Measurements from ENCODE around the gene BSND.
"Not testable (repeated sequence)": the region's sequence is repeated elsewhere in the genome, so short reads cannot be mapped to it uniquely, and the experiment has no call there.

Gene BSND

DNA sequence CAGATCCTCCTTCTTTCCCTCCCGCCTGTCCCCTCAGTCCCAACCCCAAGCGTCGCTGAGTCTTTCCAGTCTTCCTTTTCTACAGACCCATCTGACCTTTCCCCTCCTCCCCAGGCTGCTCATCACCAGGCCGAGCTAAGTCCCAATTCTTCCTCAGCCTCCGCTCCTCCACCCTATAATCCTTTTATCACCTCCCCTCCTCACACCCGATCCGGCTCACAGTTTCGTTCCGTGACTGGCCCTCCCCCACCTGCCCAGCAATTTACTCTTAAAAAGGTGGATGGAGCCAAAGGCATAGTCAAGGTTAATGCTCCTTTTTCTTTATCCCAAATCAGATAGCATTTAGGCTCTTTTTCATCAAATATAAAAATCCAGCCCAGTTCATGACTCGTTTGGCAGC is 25.4 kb downstream of the BSND start:
- not testable (repeated sequence) for DNase-seq

DNA sequence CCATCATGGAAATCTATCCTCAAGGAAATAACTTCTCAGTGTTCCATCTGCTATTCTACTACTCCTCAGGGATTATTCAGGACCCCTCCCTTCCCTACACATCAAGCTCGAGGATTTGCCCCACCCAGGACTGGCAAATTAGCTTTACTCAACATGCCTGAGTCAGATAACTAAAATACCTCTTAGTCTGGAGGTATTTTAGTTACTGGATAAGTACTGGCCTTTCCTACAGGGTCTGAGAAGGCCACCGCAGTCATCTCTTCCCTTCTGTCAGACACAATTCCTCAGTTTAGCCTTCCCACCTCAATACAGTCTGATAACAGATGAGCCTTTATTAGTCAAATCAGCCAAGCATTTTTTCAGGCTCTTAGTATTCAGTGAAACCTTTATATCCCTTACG is 27.9 kb downstream of the BSND start:
- not testable (repeated sequence) for DNase-seq

DNA sequence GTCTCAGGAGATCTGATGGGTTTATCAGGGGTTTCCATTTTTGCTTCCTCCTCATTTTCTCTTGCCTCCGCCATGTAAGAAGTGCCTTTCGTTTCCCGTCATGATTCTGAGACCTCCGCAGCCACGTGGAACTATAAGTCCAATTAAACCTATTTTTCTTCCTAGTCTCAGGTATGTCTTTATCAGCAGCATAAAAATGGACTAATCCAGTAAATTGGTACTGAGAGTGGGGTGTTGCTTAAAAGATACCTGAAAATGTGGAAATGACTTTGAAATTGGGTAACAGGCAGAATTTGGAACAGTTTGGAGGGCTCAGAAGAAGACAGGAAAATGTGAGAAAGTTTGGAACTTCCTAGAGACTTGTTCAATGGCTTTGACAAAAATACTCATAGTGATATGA is 32.4 kb downstream of the BSND start:
- not testable (repeated sequence) for DNase-seq

DNA sequence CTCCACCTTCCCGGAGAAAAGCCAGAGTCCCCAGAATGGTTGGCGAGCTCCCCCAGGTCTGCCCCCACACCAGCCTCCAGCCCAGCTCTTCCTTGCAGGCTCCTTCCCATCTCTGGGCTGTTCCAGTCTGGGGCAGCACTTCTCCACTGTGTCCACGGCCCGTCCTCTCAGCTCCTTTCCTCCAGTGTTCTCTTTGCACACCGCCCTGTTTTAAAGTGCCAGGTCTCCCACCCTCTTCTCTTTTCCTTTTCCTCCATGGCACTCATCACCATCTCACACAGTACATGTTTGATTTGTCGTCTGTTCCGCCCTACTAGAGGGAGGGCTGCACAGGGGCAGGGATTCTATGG is 34.5 kb downstream of the BSND start:
- no peak for DNase-seq

DNA sequence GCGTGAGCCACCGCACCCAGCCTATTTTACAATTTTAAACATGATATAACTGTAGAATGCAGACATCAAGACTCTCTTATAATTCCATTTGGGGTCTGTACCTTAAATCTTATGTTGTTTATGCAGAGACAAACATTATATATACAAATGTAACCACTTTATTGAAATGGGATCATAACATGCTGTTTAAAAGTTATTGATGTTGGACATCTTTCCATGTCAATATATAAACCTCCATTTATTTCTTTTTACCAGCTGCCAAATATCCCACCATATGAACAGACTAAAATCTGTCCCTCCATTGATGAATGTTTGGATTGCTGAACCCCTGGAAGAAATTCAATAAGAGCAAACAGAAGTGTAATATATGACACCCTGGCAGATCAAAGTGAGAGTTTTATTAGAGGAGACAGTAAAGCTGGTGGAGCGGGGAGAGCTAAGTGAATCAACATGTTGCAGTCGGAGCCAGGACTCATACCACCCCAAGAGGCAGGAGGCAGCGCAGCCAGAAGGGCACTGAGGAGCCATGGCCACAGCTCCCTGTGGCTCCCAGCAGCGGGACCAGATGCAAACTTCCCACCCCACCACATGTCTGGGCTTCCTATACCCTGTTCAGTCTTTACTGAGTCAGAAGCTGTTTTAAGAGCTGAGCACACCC is 35.9 kb downstream of the BSND start:
- no peak for DNase-seq

DNA sequence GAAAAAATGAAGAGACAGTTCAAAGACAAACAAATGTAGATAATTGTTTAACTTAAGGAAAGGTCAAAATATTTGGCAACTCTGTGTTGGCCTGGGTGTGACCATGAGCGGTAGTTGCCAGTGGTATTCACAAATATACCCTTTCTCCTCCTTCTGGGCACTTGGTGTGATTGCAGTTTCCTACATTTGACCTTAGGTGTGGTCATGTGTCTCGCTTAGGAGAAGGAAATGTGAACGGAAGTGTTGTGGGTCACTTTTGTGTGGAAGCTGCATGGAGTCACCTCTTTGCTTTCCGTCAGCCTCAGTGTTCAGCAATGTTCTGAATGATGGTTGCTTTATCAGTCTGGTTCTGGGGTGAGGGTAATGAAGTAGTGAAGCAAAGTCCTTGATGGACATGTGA is 37.2 kb downstream of the BSND start:
- DNase-seq: no peak

DNA sequence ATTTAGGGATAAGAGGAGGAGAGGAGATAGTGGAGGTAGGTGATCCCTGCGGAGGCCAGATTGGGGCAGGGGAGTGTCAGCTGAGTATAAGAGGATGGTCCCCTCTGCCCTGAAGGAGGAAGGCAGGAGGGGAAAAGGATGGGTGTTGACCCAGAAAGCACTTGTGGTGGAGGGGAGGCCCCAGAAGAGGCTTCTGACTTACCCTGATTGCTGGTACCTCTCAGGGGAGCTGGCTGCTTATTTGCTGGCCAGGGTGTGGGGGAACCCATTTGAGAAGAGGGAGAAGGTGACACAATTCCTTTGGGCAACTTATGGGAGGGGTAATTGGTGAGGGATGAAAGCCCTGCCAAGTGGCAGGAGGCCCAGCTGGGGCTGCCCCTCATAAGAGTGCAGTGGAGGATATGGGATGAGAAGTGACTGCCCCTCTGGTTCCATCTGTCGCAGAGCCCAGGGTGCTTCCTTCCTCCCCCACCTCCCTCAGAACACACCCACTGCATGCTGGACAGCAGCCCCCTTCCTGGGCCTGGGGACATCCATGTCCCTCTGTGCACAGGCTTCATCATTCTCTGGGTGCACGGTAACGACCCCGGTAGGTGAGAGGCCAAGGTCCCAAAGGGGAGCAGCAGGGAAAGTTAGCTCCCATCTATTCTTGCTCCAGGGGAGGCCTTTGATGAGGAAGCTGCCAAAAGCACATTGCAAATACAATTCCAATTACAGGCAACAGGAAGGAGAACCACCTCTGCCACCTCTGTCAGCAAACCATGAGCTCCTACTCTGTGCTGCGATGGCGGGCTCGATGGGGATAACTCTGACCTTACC is 39.2 kb downstream of the BSND start:
- DNase-seq: no peak

DNA sequence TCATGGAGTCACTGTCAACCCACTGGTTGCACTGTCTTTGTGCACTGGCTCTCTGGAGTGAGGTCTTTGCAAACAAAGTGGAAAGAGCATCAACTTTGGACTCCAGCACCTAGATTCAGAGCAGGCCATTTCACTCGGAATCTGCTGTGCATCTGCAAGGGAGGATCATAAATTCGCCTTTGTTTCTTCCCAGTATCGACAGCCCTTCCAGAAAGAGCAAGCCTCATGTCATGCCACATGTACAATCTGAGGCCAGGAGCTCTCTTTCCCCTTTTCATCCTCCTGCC is 39.8 kb downstream of the BSND start:
- no peak for DNase-seq

DNA sequence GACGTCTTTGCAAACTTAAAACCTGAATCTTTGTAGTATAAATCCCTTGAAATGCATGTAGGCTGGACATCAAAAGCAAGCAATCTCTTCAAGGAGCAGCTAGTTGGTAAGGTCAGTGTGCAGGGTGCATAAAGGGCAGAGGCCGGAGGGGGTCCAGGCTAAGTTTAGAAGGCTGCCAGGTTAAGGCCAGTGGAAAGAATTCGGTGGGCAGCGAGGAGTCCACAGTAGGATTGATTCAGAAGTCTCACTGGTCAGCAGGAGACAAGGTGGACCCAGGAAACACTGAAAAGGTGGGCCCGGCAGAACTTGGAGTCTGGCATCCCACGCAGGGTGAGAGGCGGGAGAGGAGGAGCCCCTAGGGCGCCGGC is 40.2 kb downstream of the BSND start:
- DNase-seq: no peak

DNA sequence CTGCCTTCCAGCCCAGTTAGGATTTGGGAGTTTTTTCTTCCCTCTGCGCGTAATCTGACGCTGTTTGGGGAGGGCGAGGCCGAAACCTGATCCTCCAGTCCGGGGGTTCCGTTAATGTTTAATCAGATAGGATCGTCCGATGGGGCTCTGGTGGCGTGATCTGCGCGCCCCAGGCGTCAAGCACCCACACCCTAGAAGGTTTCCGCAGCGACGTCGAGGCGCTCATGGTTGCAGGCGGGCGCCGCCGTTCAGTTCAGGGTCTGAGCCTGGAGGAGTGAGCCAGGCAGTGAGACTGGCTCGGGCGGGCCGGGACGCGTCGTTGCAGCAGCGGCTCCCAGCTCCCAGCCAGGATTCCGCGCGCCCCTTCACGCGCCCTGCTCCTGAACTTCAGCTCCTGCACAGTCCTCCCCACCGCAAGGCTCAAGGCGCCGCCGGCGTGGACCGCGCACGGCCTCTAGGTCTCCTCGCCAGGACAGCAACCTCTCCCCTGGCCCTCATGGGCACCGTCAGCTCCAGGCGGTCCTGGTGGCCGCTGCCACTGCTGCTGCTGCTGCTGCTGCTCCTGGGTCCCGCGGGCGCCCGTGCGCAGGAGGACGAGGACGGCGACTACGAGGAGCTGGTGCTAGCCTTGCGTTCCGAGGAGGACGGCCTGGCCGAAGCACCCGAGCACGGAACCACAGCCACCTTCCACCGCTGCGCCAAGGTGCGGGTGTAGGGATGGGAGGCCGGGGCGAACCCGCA is 40.8 kb downstream of the BSND start, which contains the start of gene PCSK9:
PCSK9 (plus strand) TSS at position 207 of the 741 bp plus-strand sequence; CDS start at position 497, 290 bp downstream.
- DNase-seq: peak; percentile 42

DNA sequence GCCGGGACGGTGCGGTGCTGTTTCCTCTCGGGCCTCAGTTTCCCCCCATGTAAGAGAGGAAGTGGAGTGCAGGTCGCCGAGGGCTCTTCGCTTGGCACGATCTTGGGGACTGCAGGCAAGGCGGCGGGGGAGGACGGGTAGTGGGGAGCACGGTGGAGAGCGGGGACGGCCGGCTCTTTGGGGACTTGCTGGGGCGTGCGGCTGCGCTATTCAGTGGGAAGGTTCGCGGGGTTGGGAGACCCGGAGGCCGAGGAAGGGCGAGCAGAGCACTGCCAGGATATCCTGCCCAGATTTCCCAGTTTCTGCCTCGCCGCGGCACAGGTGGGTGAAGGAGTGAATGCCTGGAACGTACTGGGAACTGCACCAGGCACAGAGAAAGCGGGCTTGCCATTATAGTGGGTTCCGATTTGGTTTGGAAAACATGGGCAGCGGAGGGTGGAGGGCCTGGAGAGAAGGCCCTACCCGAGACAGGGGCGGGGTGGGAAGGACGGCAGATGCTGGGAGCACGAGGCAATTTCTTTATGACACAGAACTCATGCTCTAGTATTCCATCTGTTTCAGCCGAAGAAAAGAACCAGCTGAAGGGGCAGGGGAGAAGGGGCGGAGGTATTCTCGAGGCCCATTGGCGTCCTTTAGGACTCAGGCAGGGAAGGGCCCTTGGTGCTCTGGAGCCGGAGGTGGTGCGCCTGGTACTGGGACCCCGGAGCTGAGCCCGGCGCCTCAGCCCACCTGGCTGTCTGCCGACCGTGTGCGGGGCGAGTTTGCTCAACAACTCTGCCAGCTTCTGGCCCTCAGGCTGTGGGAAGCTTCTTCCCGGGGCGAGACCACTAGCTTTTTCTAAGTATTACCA is 41.6 kb downstream of the BSND start:
- DNase-seq: no peak

DNA sequence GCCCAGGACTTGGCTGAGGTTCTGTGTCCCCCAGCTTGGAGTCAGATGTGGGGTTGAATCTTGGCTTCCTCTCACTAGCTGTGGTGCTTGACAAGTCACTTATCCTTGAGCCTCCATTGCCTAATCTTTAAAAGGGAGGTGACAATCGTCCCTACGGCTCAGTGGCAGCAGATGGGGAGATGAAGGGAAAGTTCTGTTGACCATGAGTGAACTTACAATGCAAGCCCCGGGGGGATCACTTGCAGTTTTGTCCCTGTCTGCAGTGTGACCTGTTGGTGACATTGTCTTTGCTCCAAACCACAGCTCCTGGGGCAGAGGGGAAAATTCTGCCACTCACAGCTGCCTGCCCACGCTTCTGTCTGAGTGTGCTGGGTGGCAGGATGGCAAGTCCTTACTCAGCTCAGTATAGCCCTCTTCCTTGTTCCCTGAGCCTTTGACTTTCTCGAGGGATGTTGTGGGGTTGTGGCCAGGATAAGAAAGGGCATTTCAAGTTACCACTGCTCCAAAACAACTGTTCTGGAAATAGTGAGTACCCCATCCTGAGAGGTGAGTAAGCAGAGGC is 42.3 kb downstream of the BSND start:
- DNase-seq: no peak

DNA sequence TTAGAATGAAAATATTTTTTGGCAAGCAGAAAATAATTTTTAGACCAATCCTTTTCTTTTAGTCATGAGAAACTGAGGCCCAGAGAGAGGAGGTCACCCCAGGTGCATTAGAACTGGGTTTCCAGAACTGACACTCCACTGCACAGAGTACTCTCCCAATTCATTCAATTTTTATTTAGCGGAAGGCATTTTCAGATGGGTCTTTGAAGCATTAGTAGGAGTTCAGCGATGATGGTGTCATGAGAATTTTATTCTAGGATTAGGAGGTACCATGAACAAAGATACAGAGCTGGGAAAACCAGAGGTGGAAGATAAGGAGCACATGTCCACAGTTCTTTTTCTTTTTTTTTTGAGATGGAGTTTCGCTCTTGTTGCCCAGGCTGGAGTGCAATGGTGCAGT is 42.9 kb downstream of the BSND start:
- DNase-seq: no peak

DNA sequence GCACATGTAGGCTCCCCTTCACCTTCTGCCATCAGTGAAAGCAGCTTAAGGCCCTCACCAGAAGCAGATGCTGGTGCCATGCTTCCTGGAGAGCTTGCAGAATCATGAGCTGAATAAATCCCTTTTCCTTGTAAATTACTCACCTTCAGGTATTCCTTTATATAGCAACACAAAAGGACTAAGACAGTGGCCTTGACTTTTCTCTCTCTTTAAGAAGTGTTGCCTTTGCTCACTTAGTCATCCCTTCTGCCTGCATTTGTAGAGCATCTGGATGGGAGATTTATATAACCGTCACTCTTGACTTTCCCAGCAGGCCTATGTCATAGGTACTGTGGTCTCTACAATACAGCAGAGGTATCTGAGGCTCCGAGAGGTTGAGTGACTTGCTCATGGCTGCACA is 44.3 kb downstream of the BSND start:
- no peak for DNase-seq

DNA sequence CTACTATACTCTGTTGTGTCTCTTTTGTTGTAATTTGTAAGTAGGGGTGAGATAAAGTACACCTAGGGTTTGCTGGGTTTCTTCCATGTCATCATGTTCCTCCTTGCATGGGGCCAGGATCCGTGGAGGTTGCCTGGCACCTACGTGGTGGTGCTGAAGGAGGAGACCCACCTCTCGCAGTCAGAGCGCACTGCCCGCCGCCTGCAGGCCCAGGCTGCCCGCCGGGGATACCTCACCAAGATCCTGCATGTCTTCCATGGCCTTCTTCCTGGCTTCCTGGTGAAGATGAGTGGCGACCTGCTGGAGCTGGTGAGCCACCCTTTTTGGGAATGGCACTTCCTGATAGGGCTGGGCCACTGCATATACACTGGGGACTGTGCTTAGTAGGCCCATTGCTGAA is 45.0 kb downstream of the BSND start:
- no peak for DNase-seq

DNA sequence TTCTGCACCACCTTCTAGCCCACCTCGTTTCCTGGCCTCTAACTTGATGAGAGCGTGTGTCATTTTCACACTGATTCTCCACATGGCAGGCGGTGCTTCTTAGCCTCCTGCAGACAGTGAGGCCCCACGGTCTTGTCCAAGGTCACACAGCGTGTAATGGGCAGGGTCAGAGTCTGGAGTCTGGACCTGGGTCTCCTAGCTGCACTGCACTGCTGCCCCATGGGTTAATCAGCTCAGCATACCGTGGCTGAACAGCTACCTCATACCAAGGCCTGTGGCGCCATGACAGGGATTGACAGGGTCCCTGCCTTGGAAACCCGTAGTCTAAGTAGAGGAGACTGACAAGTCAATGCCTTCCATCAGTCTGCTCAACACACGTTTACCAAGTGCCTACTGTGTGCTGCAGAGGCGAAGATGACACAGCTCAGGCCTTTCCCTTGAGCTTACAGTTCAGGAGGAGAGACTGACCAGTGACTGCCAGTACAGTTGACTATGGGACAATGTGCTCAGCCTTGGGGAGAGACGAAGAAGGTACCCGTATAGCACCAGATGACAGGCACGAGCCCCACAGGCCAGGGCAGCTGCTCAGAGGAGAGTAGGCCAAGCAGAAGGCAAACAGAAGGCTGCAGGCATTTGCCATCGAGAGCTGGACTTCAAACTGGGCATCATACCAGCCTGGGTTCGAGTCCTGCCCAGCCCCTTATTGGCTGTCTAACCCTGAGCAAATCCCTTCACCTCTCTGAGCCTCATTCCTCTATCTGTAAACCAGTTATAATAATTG is 46.1 kb downstream of the BSND start:
- no peak for DNase-seq

DNA sequence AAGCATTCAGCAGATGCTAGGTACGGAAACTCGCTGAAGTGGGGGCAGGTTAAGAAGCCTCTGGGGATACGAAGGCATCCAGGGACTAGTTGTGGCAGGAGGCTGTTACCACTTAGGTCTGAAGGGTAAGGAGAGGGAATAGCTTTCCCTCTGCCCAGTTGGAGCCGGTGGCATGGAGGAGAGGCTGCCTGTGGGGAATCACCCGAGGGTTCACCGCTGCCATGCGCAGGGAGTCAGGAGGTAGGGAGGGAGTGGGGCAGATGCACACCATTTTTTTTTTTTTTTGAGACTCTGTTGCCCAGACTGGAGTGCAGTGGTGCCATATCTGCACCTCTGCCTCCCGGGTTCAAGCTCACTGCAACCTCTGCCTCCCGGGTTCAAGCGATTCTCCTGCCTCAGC is 46.7 kb downstream of the BSND start:
- DNase-seq: no peak

DNA sequence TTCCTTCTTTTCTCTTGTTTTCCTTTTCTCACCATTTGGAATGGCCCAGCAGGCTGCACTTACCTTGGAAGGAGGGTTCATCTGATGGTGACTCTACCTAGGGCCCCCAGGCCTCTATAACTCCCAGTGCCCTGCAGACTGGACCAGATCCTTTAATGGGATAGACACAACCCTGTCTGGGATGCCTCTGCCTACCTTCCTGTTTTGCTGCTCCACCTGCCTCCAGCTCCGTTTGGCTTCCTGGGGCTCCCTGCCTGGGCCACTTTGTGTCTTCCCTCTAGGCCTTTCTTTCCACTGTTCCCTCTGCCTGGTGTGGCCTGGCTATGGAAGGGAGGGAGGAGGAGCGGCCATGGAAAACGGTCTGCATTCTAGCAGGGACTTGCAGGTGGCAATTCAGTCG is 48.1 kb downstream of the BSND start:
- DNase-seq: no peak

DNA sequence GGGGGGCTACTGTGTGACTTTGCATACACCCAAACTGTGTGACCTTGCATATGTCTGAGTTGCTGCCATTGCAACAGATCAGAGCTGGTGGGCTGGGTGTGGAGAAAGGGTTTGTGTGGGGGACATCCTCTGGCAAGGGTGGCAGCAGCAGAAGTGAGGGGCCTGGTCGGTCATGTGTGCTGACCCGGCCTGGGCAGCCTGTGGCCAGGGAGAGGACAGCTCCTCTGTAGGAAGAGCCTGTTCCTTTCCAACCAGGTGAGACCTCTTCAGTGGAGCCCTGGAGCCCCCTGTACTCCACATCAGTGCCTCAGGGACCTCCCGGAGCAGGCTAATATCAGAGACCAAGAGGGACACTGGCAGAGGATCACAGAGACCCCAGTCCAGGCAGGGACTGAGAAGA is 48.9 kb downstream of the BSND start:
- DNase-seq: no peak

DNA sequence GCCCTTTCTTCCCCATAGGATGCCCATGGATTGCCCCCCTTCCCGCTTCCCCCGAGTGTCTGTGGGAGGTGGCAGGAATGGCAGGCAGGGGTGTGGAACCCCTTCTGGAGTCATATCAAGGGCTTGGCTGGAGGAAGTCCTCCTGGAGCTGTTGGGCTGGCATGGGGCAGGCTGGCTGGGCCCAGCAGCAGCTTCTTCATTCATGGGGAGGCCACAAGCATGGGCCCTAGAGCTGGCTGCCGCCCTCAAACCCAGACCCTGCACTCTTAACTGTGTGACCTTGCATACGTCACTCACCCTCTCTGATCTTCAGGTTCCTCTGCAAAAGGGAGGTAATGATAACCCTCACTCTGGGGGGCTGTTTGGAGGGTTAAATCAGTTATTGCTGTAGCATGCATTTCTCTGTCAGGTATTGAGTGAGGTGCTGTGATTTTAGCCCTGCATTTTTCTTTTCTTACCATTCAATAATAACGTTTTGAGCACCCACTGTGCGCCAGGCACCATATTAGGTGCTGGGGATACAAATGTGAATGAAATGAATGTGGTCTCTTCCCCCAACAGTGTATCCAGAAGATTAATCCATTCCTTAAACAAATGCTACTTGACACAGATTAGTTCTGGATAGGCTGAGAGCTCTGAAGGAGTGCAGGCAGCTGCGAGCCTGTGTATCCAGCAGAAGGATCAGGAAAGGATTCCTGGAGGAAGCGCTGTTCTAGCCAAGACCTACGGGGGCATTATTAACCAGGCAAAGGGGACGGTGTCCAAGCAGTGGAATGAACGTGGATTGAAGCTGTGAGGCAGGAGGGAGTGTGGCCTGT is 49.9 kb downstream of the BSND start:
- no peak for DNase-seq

DNA sequence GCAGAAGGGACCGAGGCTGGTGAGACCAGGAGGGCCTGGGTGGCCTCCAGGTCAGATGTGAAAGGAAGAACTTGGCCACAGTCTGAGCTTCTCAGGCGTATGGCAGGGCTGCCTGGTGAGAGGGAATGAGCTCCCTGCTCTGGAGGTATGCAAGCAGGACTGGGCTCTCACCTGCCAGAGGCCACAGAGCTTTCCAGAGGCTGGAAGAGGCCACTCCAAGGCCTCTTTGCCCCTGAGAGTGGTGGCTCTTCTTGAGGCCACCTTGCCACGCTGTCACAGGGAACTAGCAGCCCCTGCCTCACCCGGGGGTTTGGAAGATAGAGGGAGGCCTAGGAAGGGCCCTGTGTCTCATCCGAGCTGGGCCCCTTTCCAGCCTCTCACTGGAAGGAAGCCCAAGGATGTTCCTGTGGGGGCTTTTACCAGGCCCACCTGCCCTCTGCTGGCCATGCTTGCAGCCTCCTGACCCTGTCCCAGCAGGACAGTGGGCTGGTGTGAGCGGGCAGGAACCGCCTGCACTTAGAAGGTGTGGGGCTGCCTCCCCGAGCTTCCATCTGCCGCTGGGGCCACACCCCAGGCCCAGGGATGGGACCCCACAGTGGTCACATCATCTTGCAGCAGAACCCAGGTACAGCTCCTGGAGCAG is 50.7 kb downstream of the BSND start:
- no peak for DNase-seq

All from NCI-H2227 treated with DMSO at 0.1 percent for 48 hours (cell line).